SK-N-MC (cell line): ENCODE data around the gene TMEM107.

Experiments
- DNase-seq: peaks from one replicate; pipeline ENCODE4 v3.0.0-alpha.2; 2011; ENCODE audit warnings: low read depth, low spot score
- H3K27ac ChIP-seq: fragments of 200-600 bp; sonication (generic); 2 replicates; pipeline ENCODE4 v1.5.1; 2016; ENCODE audit warnings: mixed run types
- H3K36me3 ChIP-seq: fragments of 200-600 bp; sonication (generic); 2 replicates; pipeline ENCODE4 v1.6.1; 2017; ENCODE audit warnings: antibody characterized with exemption, low read length, mixed read lengths; ENCODE audit not compliant: insufficient read depth
- H3K4me3 ChIP-seq: fragments of 200-600 bp; sonication (generic); 2 replicates; pipeline ENCODE4 v1.5.1; 2016
- H3K9ac ChIP-seq: fragments of 200-600 bp; sonication (generic); 2 replicates; pipeline ENCODE4 v1.8.0; 2017; ENCODE audit warnings: mixed run types, mixed read lengths; ENCODE audit not compliant: insufficient read length
- H3K9me3 ChIP-seq: fragments of 200-600 bp; sonication (generic); 2 replicates; pipeline ENCODE4 v1.6.1; 2017; ENCODE audit warnings: low read depth, mild to moderate bottlenecking, antibody characterized with exemption, low read length, moderate library complexity, mixed read lengths
- EZH2 ChIP-seq: fragments of 200-600 bp; sonication (generic); IDR thresholded peaks from one replicate; pipeline ENCODE4 v1.6.1; 2017; ENCODE audit warnings: antibody characterized with exemption
- FOXP2 ChIP-seq: optimal IDR thresholded peaks from 2 replicates; pipeline ENCODE3; 2011; ENCODE audit warnings: mild to moderate bottlenecking, moderate library complexity; ENCODE audit not compliant: insufficient read depth; ENCODE audit errors: extremely low read length, control extremely low read depth
- POLR2AphosphoS5 ChIP-seq: IDR thresholded peaks from 2 replicates; pipeline ENCODE4 v1.6.1; 2012; ENCODE audit warnings: mild to moderate bottlenecking, low read depth, low read length, borderline replicate concordance

Gene TMEM107

GRCh38 chr17:8189711-8190477 is 13.7 kb upstream of the TMEM107 start, which contains the start of gene BORCS6:
TSS of gene BORCS6 (minus strand) at chr17:8190180. CDS start at chr17:8190140, 40 bp downstream.
- DNase-seq = no peak
- H3K9me3 ChIP-seq = no peaks in the 10 kb centered on the region
- peak; percentile 44; the same call in 1 of the 2 replicates for TF ChIP-seq POLR2AphosphoS5
- TF ChIP-seq FOXP2 = no peak
- no peaks in the 10 kb centered on the region for H3K36me3 ChIP-seq
- H3K9ac ChIP-seq = peak within 1 kb of the TSS; percentile 67
- H3K27ac ChIP-seq = no peak within 1 kb of the TSS; the same call in 1 of the 2 replicates
- H3K4me3 ChIP-seq = peak within 1 kb of the TSS; percentile 84

- Histone ChIP-seq H3K36me3 (no peaks in the 10 kb centered on the region), H3K9me3 (no peaks in the 10 kb centered on the region), H3K27ac (no peak overlapping the region), H3K4me3 (peak overlapping the region; percentile 84), H3K9ac (peak overlapping the region; percentile 67)
- TF ChIP-seq EZH2 (no peak), POLR2AphosphoS5 (no peak), FOXP2 (no peak)
- no peak for DNase-seq
Observed at GRCh38 chr17:8189041-8189710, 13.0 kb upstream of the TMEM107 start.

- no peak for TF ChIP-seq EZH2
- no peak for TF ChIP-seq POLR2AphosphoS5
- TF ChIP-seq FOXP2 = no peak
- Histone ChIP-seq H3K9me3 (no peaks in the 10 kb centered on the region), H3K27ac (peak overlapping the region; percentile 75; the same call in 1 of the 2 replicates), H3K36me3 (no peaks in the 10 kb centered on the region), H3K4me3 (peak overlapping the region; percentile 84), H3K9ac (peak overlapping the region; percentile 24)
- no peak for DNase-seq
Observed at GRCh38 chr17:8188263-8188839, 12.2 kb upstream of the TMEM107 start.

GRCh38 chr17:8187517-8188262 is 11.5 kb upstream of the TMEM107 start:
- Histone ChIP-seq H3K27ac (peak overlapping the region; percentile 98), H3K36me3 (no peaks in the 10 kb centered on the region), H3K9me3 (no peaks in the 10 kb centered on the region), H3K9ac (peak overlapping the region; percentile 79), H3K4me3 (peak overlapping the region; percentile 84)
- TF ChIP-seq FOXP2 (peak; percentile 42), EZH2 (no peak), POLR2AphosphoS5 (peak; percentile 39)
- peak; percentile 95 for DNase-seq

- Histone ChIP-seq H3K27ac (peak overlapping the region; percentile 98), H3K4me3 (peak overlapping the region; percentile 84)
Observed at GRCh38 chr17:8186787-8187516, 10.8 kb upstream of the TMEM107 start.

GRCh38 chr17:8186446-8186786 is 10.2 kb upstream of the TMEM107 start:
- no peak for TF ChIP-seq FOXP2
- TF ChIP-seq POLR2AphosphoS5 = no peak
- no peak for TF ChIP-seq EZH2
- no peak for DNase-seq
- Histone ChIP-seq H3K36me3 (no peaks in the 10 kb centered on the region), H3K9me3 (no peaks in the 10 kb centered on the region), H3K9ac (peak overlapping the region; percentile 73), H3K4me3 (peak overlapping the region; percentile 84), H3K27ac (peak overlapping the region; percentile 98)

More at GRCh38 chr17:8186787-8187516, 10.8 kb upstream of the TMEM107 start:
- no peak for TF ChIP-seq EZH2
- TF ChIP-seq FOXP2 = no peak
- TF ChIP-seq POLR2AphosphoS5 = no peak
- Histone ChIP-seq H3K9ac (peak overlapping the region; percentile 79), H3K9me3 (no peaks in the 10 kb centered on the region), H3K36me3 (no peaks in the 10 kb centered on the region)
- DNase-seq = peak; percentile 84
